HCT116 (cell line): Measurements from ENCODE around the gene ATXN1.

Source experiments
- ATF3 ChIP-seq: IDR thresholded peaks from 2 replicates; pipeline ENCODE4 v1.6.1; 2012
- CTCF ChIP-seq, 3 experiments: fragments of 200-600 bp in 1 of 3; sonication (generic) in 1 of 3; IDR thresholded peaks in 2 of 3; conservative IDR thresholded peaks in 1 of 3; 2 replicates each; pipeline ENCODE4 v1.5.1; 2012 to 2017; ENCODE audit warnings: low read depth in 2 of 3, low read length in 2 of 3, antibody characterized with exemption in 1 of 3, borderline replicate concordance in 1 of 3, control low read depth in 1 of 3, mild to moderate bottlenecking in 1 of 3, mixed read lengths in 1 of 3, mixed run types in 1 of 3, moderate library complexity in 1 of 3; ENCODE audit not compliant: insufficient read depth in 1 of 3
- EZH2 ChIP-seq: fragments of 200-600 bp; sonication (generic); IDR thresholded peaks from 2 replicates; pipeline ENCODE4 v1.6.1; 2017; ENCODE audit warnings: antibody characterized with exemption, mixed run types
- EZH2phosphoT487 ChIP-seq: fragments of 200-600 bp; IDR thresholded peaks from 2 replicates; pipeline ENCODE4 v1.6.1; 2018; ENCODE audit warnings: antibody characterized with exemption, borderline replicate concordance
- FOSL1 ChIP-seq: IDR thresholded peaks from 2 replicates; pipeline ENCODE4 v1.6.1; 2012; ENCODE audit warnings: low read depth
- REST ChIP-seq: IDR thresholded peaks from 2 replicates; pipeline ENCODE4 v1.6.1; 2012; ENCODE audit warnings: low read depth
- SP1 ChIP-seq: IDR thresholded peaks from 2 replicates; pipeline ENCODE4 v1.6.1; 2012; ENCODE audit warnings: low read depth
- YY1 ChIP-seq: IDR thresholded peaks from 2 replicates; pipeline ENCODE4 v1.6.1; 2011; ENCODE audit warnings: low read length, low read depth, moderate library complexity, mild to moderate bottlenecking; ENCODE audit not compliant: insufficient replicate concordance; ENCODE audit errors: extremely low read depth
- ZFX ChIP-seq: fragments of 450-650 bp; IDR thresholded peaks from 2 replicates; pipeline ENCODE4 v1.6.1; 2017

GRCh38 chr6:16358531-16359138 lies 402.6 kb downstream of the ATXN1 start:
- TF ChIP-seq CTCF (IDR thresholded peaks at IDR 0.05 in 2 of 3, conservative IDR thresholded peaks at IDR 0.05 in 1 of 3; ENCODE audit: borderline replicate concordance in 1 of 3, insufficient read depth in 1 of 3, low read depth in 2 of 3, low read length in 2 of 3) = no peak
- no peak for TF ChIP-seq YY1
- no peak for TF ChIP-seq EZH2phosphoT487
- no peak for TF ChIP-seq EZH2
- no peak for TF ChIP-seq ATF3
- TF ChIP-seq FOSL1 = no peak
- TF ChIP-seq REST = no peak
- TF ChIP-seq ZFX = no peak
- TF ChIP-seq SP1 = no peak
